GM21619 (cell line): ENCODE data around the gene AOX1.
"Not testable (repeated sequence)": the region's sequence is repeated elsewhere in the genome, so short reads cannot be mapped to it uniquely, and the experiment has no call there.

Experiments used
- ATAC-seq: cut with Tn5 transposase; IDR thresholded peaks from one replicate; pipeline ENCODE4 v1.9.1; 2021; ENCODE audit not compliant: unreplicated experiment

Gene AOX1

GRCh38 chr2:200664770-200665494 lies 79.1 kb downstream of the AOX1 start:
- ATAC-seq, result no peak

DNA sequence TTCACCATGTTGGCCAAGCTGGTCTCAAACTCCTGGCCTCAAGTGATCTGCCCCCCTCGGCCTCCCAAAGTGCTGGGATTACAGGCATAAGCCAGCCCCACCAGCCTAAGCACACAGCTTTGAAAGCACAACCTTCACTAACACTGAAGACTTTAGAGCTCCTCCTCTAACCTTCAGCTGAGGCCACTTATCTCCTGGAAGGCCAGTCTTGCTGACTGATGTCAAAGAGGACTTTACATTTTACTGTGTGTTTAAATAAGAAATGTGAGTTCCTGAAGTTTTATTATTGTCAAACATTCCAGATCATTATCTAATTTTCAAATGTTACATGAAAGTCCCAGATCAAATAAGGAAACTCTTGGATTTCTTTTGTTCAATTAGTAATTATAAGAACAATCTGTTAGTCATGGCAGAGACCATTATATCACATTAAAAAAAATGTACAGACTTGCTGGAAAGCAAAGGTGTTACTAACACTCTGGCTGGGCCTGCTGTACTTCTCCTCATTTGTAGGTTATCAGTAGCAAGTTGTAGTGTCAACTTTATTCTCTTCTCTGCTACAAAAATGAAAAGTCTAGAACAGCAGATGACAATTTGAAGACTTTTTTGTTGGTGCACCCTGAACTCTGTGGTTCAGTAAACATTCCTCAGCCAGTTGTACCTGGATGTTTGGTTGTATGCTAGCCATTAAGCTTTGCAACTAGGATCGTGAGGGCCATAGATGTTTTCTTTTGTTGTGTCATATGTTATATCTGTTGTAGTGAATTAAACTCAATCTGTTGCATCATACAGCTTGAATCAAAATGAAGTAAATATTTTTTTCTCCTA lies 80.0 kb downstream of the AOX1 start:
- no peak for ATAC-seq

DNA sequence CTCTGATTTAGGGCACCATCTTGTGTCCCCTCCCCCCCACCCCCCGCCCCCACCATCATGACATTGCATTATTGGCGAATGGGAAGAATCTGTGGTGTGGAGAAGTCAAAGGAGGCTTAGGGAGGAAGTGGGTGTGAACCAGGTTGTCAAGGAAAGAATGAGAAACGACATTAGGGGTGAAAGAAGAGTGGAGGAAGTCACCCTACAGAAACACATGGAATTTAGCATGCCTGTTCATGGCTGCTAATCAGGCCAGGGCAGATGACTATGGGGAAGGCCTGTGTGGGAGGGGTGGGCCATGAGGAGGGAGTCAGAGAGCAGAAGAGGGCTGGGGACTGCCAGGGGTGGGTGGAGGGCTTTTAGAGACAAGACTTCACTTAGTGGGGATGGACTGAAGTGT lies 81.6 kb downstream of the AOX1 start:
- no peak for ATAC-seq

GRCh38 chr2:200668478-200668877 lies 82.7 kb downstream of the AOX1 start:
- ATAC-seq, result no peak

DNA sequence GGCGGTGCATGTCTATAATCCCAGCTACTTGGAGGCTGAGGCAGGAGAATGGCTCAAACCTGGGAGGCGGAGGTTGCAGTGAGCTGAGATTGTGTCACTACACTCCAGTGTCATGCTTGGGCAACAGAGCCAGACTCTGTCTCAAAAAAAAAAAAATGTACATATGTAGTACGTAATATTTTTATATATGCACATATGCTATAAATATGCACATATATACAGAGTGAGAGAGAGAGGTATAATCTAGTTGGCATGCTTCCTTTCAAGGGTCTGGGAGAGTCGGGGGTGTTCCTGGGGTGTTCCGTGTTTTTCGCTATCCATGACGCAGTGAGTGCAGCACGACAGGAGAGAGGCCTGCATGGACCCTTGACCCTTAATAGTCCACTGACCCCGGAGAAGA lies 83.5 kb downstream of the AOX1 start:
- ATAC-seq, result no peak

DNA sequence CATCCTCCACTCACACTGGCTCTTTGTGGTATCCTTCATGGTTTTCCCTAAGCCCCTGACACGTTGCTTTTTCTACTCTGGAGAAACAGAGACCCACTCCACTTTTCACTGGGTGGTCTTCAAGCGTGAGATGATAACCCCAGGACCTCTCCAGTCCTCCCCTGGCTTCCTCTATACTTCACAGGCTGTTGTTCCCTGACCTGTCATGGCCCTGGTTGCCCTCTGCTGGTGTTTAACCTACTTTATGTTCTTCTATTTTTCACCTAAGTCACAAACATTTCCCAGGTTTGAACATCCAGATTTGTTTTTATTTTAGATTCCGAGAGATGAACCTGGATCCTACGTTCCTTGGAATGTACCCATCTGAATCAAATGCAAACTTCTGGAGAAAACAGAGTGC lies 84.5 kb downstream of the AOX1 start:
- ATAC-seq, result no peak

GRCh38 chr2:200670751-200671150 lies 84.9 kb downstream of the AOX1 start:
- no peak for ATAC-seq

GRCh38 chr2:200673191-200673590 lies 87.4 kb downstream of the AOX1 start:
- ATAC-seq, result no peak

DNA sequence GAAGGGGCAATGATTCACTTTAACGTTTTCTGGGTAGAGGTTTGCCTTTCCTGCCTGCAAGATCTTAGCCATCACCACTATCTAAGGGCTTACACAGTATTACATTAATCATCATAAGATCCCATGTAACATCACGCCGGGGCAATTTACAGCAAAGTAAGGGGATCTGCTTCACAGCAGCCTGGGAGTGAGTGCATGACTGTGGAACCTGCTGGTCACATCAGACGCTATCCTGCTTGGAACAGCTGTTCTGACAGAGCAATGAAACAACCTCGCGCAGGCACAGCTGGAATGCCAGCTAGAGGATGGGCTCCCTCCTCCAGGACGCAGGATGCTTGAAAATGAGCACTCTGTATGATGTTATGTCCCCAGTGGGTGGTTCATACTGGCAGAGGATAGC lies 89.0 kb downstream of the AOX1 start:
- ATAC-seq, result no peak

GRCh38 chr2:200677171-200677570 lies 91.4 kb downstream of the AOX1 start:
- no peak for ATAC-seq

DNA sequence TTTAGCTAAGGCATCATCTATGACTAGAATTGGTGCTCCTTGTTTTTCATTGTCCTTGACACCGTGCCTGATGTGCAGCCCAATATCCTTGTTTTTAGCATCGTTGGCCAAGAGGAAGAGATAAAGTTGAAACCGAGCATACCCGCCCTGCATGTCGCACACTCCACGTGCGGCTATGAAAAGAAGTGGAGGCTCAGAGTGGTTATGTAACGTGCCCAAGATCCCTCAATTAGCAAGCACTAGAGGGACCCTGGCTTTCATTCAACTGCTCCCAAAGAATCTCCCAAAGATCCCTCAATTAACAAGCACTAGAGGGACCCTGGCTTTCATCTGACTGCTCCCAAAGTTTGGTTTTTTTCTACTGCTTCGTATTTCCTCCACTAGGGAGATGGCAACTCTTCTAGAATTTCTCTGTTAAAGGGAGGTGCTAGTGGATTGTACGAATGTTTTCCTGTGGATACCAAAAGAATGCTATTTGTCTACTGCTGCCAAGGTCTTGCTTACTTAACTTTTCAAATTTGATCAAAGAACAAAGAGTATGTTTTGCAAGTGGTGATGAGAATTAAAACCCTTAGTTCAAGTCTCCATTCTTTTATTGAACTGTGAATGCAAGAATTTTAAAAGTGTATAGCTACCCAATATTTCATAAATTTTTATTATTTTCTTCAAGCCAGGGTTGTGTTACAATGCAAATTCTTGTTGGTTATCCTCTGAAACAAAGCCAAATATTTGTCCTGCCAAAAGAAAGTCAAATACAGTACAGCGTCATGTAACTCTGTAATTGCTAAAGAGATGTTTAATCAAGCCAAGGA lies 92.1 kb downstream of the AOX1 start:
- no peak for ATAC-seq

GRCh38 chr2:200679127-200679526 lies 93.3 kb downstream of the AOX1 start:
- ATAC-seq, result no peak

GRCh38 chr2:200679535-200679934 lies 93.7 kb downstream of the AOX1 start:
- ATAC-seq, result no peak

GRCh38 chr2:200681697-200682096 lies 95.9 kb downstream of the AOX1 start:
- ATAC-seq, result no peak

DNA sequence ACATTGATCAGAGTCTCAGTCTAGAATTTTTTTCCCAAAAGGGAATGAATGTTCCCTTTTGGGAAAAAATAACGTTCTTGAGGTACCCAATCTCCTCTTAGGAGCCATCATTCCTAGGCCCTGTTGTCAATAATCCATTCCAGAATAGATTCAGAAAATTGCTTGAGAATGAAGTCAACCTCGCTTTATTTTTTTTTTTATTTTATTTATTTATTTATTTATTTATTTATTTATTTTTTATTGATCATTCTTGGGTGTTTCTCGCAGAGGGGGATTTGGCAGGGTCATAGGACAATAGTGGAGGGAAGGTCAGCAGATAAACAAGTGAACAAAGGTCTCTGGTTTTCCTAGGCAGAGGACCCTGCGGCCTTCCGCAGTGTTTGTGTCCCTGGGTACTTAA lies 96.6 kb downstream of the AOX1 start:
- ATAC-seq, result not testable (repeated sequence)

DNA sequence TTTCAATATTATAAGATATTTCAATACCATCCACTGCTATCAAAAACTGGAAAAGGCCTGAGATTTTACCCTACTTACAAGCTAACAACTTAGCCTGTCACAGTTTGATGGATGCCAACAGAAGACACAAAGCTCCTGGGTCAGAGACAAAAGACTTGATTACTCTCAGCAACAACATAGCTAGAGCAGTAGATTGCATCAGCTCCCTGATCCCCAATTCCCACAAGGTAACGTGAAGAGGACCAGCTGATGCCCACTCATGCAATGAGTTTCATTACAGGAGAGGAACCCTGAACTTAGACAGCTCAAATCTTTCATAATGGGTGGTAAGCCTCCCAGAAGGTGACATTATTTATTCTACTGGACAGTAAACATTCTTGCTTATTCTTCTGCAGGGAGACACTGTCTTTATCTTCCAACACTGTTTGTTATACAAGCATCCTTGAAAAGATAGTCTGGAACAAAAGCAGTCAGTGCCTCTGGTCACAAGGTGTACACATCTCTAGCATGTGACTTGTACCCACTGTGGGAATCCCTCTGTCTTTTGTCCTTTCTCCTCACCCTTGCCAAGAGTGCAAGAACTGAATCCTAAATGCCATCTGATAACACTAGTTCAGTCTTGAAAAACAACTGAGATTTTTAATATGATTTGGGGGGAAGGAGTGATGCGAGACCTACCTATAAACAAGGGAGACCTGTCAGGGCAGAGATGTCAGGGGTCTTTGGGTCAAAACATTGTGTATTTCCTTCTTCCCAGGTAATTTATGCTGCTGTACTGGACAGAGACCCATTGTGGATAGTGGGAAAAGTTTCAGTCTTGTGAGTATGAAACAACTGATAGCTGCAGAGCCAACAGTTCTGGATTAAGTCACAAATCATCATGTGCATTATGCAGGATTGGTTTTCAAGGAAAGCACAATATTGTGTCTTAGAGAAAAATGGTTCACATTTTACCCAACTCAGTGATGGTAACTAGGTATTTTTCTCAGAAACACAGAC lies 102.4 kb downstream of the AOX1 start:
- ATAC-seq, result no peak

GRCh38 chr2:200689115-200689514 lies 103.3 kb downstream of the AOX1 start:
- ATAC-seq, result no peak

DNA sequence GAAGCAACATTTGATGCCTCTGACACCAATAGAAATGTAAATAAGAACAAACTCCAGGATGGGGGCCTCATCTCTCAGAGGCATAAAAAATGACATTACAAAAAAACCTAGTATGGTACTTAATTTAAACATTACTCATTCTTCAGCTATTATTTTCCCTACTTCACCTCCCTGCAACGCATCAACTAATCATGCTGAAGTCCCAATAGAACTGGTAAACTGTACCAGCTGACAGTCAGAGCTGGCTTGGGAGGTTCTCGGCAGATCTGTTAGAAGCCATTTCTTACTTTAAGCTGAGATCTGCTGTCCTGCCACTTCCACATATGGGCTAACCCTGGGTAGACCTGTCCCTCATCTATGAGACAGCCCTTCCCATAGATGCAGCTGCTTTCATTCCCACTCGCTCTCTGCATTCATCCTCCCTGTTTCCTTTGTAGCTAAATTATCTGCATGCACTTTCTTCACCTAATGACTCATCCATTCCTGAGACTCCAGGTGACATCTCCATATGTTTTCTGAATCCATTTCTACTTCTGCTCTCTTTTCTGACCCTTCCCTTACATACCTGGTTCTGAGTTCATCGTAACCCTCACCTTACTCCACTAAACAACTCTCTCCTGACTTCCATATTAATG lies 108.1 kb downstream of the AOX1 start:
- no peak for ATAC-seq

DNA sequence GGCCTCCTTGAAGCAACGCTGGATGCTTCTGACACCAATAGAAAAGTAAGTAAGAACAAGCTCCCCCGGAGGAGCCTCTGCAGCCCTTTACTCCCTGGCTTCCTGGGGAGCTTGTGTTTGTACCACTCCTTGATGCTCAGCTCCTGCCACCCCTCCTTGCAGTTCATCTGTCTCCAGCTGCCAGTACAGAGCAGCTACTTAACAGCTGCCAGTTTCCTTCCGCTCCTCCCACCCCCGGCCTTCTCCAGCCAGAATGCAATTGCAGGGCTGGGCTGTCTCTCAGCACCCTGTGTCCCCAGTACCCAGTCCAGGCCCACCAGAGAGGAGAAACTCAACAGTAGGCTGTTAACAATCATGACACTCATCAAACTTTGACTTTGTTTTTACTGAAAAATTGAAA lies 109.4 kb downstream of the AOX1 start:
- no peak for ATAC-seq

- no peak for ATAC-seq
These were observed 109.8 kb downstream of the AOX1 start for GRCh38 chr2:200695601-200696000.
